ENCODE measurements around the gene SH3GL3.

SH3GL3 gene

DNA sequence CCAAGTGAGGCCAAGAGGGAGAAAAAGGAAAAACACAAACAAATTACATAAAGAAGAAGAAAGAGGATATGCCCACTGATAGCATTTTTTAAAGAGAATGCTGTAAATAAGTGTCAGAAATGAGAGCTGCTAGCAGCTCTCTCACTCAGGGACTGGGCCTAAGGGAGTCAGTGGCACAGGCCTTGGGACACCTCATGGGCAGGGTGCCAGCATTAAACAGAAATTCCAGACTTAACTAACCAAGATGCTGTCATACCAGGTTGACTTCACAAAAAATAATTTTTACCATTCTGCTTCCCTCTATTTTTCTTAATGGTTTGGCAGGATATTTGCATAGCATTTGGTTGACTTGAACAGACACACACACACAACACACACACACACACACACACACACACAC is 114.5 kb downstream of the SH3GL3 start:
- no peaks in the 10 kb centered on the region for H3K27me3 ChIP-seq (ENCODE audit: insufficient read depth, low read length, poor library complexity, severe bottlenecking)
- H3F3A ChIP-seq (ENCODE audit: low read depth) = no peaks in the 10 kb centered on the region
- no peaks in the 10 kb centered on the region for H3K36me3 ChIP-seq (ENCODE audit: insufficient read depth, low read length)
- H3K9me2 ChIP-seq (replicated peaks; ENCODE audit: low read depth, low read length) = no peaks in the 10 kb centered on the region
- H3K4me1 ChIP-seq (ENCODE audit: insufficient read depth, low read length, poor library complexity, severe bottlenecking) = no peaks in the 10 kb centered on the region
- no peaks in the 10 kb centered on the region for H3K79me2 ChIP-seq (ENCODE audit: insufficient read depth, low read length)
- no peak for TF ChIP-seq CTCF (conservative IDR thresholded peaks at IDR 0.05; ENCODE audit: low read length)
- TF ChIP-seq EZH2phosphoT487 (IDR thresholded peaks at IDR 0.05; ENCODE audit: borderline replicate concordance) = no peak
- H3K9ac ChIP-seq (ENCODE audit: low read depth, low read length, poor library complexity, severe bottlenecking) = no peak overlapping the region
- H2AFZ ChIP-seq (ENCODE audit: low read length) = no peak overlapping the region
- H3K4me2 ChIP-seq (ENCODE audit: low read depth, low read length, poor library complexity, severe bottlenecking) = no peak overlapping the region
- H4K20me1 ChIP-seq (ENCODE audit: insufficient read depth, low read length, poor library complexity, severe bottlenecking) = no peaks in the 10 kb centered on the region
- H3K4me3 ChIP-seq (ENCODE audit: low read length, poor library complexity, severe bottlenecking) = no peak overlapping the region
- H3K9me3 ChIP-seq (ENCODE audit: insufficient read depth, low read depth, low read length) = no peaks in the 10 kb centered on the region

DNA sequence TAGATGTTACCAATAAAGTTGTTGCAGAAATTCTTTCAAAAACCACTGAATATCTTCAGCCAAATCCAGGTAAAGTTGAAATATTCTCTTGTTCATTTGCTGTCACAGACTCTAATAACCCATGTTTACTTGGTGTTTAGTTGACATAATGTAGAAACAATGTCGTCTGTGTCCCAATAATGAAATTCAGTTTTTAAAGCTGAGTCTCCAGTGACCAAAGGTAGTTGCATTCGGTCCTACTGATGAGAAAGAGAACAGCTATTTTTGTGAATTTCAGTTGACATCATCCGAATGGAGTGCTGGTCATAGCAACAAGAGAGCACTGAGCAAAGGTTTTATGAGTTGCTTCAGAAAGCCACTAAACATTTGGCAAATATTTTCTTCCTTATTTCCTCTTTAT is 118.0 kb downstream of the SH3GL3 start:
- Histone ChIP-seq H3K27me3 (ENCODE audit: insufficient read depth, low read length, poor library complexity, severe bottlenecking) (no peaks in the 10 kb centered on the region), H3K79me2 (ENCODE audit: insufficient read depth, low read length) (no peaks in the 10 kb centered on the region), H3K4me2 (ENCODE audit: low read depth, low read length, poor library complexity, severe bottlenecking) (no peak overlapping the region), H3K9ac (ENCODE audit: low read depth, low read length, poor library complexity, severe bottlenecking) (no peak overlapping the region), H3K9me3 (ENCODE audit: insufficient read depth, low read depth, low read length) (no peaks in the 10 kb centered on the region), H3K4me1 (ENCODE audit: insufficient read depth, low read length, poor library complexity, severe bottlenecking) (no peaks in the 10 kb centered on the region), H3F3A (ENCODE audit: low read depth) (no peaks in the 10 kb centered on the region), H3K9me2 (replicated peaks; ENCODE audit: low read depth, low read length) (no peaks in the 10 kb centered on the region), H2AFZ (ENCODE audit: low read length) (no peak overlapping the region), H3K4me3 (ENCODE audit: low read length, poor library complexity, severe bottlenecking) (no peak overlapping the region), H4K20me1 (ENCODE audit: insufficient read depth, low read length, poor library complexity, severe bottlenecking) (no peaks in the 10 kb centered on the region), H3K36me3 (ENCODE audit: insufficient read depth, low read length) (no peaks in the 10 kb centered on the region)
- TF ChIP-seq EZH2phosphoT487 (IDR thresholded peaks at IDR 0.05; ENCODE audit: borderline replicate concordance) (no peak), CTCF (conservative IDR thresholded peaks at IDR 0.05; ENCODE audit: low read length) (no peak)

- no peaks in the 10 kb centered on the region for H3F3A ChIP-seq (ENCODE audit: low read depth)
- H2AFZ ChIP-seq (ENCODE audit: low read length) = no peak overlapping the region
- no peak overlapping the region for H3K4me3 ChIP-seq (ENCODE audit: low read length, poor library complexity, severe bottlenecking)
- no peaks in the 10 kb centered on the region for H3K9me2 ChIP-seq (replicated peaks; ENCODE audit: low read depth, low read length)
- H3K36me3 ChIP-seq (ENCODE audit: insufficient read depth, low read length) = no peaks in the 10 kb centered on the region
- no peaks in the 10 kb centered on the region for H3K27me3 ChIP-seq (ENCODE audit: insufficient read depth, low read length, poor library complexity, severe bottlenecking)
- TF ChIP-seq EZH2phosphoT487 (IDR thresholded peaks at IDR 0.05; ENCODE audit: borderline replicate concordance) = no peak
- TF ChIP-seq CTCF (conservative IDR thresholded peaks at IDR 0.05; ENCODE audit: low read length) = peak; percentile 75
- no peak overlapping the region for H3K9ac ChIP-seq (ENCODE audit: low read depth, low read length, poor library complexity, severe bottlenecking)
- H3K4me1 ChIP-seq (ENCODE audit: insufficient read depth, low read length, poor library complexity, severe bottlenecking) = no peaks in the 10 kb centered on the region
- no peaks in the 10 kb centered on the region for H4K20me1 ChIP-seq (ENCODE audit: insufficient read depth, low read length, poor library complexity, severe bottlenecking)
- H3K79me2 ChIP-seq (ENCODE audit: insufficient read depth, low read length) = no peaks in the 10 kb centered on the region
- no peaks in the 10 kb centered on the region for H3K9me3 ChIP-seq (ENCODE audit: insufficient read depth, low read depth, low read length)
- no peak overlapping the region for H3K4me2 ChIP-seq (ENCODE audit: low read depth, low read length, poor library complexity, severe bottlenecking)
Observed at GRCh38 chr15:83565553-83566159, 118.5 kb downstream of the SH3GL3 start.

Data from Loucy (cell line).